KMS-11 (cell line): Measurements from ENCODE around the gene DCBLD2.

Experiments
- H2AFZ ChIP-seq: fragments of 200-600 bp; sonication (generic); 2 replicates; pipeline ENCODE4 v1.6.1; 2016; ENCODE audit warnings: antibody characterized with exemption, mixed run types, low read depth
- H3K27ac ChIP-seq: fragments of 200-600 bp; sonication (generic); 2 replicates; pipeline ENCODE4 v1.6.1; 2016; ENCODE audit warnings: mild to moderate bottlenecking, mixed run types
- H3K27me3 ChIP-seq: fragments of 200-600 bp; sonication (generic); 2 replicates; pipeline ENCODE4 v1.6.1; 2017; ENCODE audit warnings: mild to moderate bottlenecking, low read depth, mixed run types, moderate library complexity; ENCODE audit not compliant: insufficient read depth
- H3K36me3 ChIP-seq: fragments of 200-600 bp; sonication (generic); 2 replicates; pipeline ENCODE4 v1.6.1; 2017; ENCODE audit warnings: mild to moderate bottlenecking, mixed run types; ENCODE audit not compliant: insufficient read depth
- H3K4me1 ChIP-seq: fragments of 200-600 bp; sonication (generic); 2 replicates; pipeline ENCODE4 v1.6.1; 2016; ENCODE audit warnings: mild to moderate bottlenecking, low read depth, mixed run types; ENCODE audit not compliant: poor library complexity, severe bottlenecking
- H3K4me2 ChIP-seq: fragments of 200-600 bp; sonication (generic); 2 replicates; pipeline ENCODE4 v1.7.0; 2016; ENCODE audit warnings: mild to moderate bottlenecking, mixed run types
- H3K4me3 ChIP-seq: fragments of 200-600 bp; sonication (generic); IDR thresholded peaks from 2 replicates; pipeline ENCODE4 v1.6.1; 2017; ENCODE audit warnings: low read depth, low read length, mixed read lengths; ENCODE audit not compliant: insufficient read depth
- H3K79me2 ChIP-seq: fragments of 200-600 bp; sonication (generic); 2 replicates; pipeline ENCODE4 v1.6.1; 2016; ENCODE audit warnings: low read depth, mixed run types; ENCODE audit not compliant: insufficient read depth
- H3K9ac ChIP-seq: fragments of 200-600 bp; sonication (generic); 2 replicates; pipeline ENCODE4 v1.6.1; 2016; ENCODE audit warnings: mild to moderate bottlenecking, mixed run types
- H4K20me1 ChIP-seq: fragments of 200-600 bp; sonication (generic); 2 replicates; pipeline ENCODE4 v1.6.1; 2016; ENCODE audit warnings: mild to moderate bottlenecking, mixed run types; ENCODE audit not compliant: insufficient read depth
- TF ChIP-seq, protein P1 (sequence below): fragments of 200-600 bp; sonication (generic); conservative IDR thresholded peaks from 2 replicates; pipeline ENCODE4 v1.6.1; 2017; ENCODE audit warnings: low read depth, mild to moderate bottlenecking, antibody characterized with exemption, low read length, moderate library complexity, mixed read lengths

The DCBLD2 gene

DNA sequence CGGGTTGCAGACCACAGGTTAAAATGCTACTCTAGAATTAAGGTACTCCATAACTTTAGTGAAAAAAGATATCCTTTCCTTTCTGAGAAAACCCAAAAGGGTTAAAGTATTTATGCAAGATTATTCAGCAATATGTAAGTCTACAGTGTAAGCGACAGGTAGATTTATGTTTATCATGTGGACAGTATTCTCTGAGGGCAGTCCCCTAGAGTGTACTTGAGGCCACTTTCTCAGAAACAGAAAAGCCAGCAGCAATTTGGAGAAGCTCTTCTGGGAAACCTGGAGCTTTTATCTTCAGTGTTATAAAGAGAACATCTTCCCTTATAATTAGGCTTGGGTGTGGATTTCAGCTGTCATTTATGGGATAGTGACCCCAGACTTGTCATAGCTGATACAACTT, 129.5 kb downstream of the DCBLD2 start:
- Histone ChIP-seq H3K4me3 (no peak overlapping the region), H3K9ac (peak overlapping the region; percentile 51; the same call in 1 of the 2 replicates), H3K36me3 (no peaks in the 10 kb centered on the region), H3K27ac (peak overlapping the region; percentile 91), H2AFZ (no peak overlapping the region), H3K27me3 (no peaks in the 10 kb centered on the region), H3K4me2 (peak overlapping the region; percentile 74), H3K4me1 (peaks cover 97% of the 10 kb centered on the region), H4K20me1 (no peaks in the 10 kb centered on the region), H3K79me2 (peaks cover 60% of the 10 kb centered on the region)
- TF ChIP-seq, protein P1, sequence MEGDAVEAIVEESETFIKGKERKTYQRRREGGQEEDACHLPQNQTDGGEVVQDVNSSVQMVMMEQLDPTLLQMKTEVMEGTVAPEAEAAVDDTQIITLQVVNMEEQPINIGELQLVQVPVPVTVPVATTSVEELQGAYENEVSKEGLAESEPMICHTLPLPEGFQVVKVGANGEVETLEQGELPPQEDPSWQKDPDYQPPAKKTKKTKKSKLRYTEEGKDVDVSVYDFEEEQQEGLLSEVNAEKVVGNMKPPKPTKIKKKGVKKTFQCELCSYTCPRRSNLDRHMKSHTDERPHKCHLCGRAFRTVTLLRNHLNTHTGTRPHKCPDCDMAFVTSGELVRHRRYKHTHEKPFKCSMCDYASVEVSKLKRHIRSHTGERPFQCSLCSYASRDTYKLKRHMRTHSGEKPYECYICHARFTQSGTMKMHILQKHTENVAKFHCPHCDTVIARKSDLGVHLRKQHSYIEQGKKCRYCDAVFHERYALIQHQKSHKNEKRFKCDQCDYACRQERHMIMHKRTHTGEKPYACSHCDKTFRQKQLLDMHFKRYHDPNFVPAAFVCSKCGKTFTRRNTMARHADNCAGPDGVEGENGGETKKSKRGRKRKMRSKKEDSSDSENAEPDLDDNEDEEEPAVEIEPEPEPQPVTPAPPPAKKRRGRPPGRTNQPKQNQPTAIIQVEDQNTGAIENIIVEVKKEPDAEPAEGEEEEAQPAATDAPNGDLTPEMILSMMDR = no peak

DNA sequence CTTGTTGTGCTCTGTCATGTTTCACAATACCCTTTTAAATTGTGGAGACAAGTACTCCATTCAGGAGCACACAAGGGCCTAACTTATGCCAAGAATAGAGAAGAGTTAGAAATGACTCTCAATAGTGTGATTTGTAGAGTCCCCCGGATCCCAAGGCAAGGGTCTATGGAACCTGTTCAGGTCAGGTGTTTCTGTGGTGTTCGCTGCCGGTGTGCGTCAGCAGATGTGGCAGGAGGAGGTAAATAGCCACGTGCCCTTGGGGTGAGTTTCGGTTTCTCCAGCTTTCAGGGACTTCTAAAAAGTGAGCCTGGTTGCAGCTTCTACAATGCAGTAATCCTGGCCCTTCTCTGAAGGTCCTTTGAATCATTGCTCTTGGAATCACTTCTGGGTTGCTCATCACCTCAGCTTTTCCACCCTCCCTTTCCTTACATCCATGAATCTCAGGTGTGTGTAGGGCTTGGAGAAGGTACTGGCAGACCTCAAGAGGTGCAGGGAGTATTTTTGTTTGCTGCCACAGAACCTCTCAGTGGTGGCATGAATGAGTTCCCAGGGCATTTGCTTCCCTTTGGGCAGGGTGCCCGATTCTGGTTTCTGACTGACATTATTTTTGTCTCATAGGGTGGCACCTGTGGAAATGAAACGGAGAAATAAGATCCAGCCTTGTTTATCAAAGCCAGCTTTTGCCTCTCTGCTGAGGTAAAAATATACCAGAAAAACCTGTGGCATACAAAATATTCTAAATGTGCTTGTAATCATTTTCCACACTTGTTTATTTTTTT, 131.0 kb downstream of the DCBLD2 start:
- no peaks in the 10 kb centered on the region for H3K27me3 ChIP-seq
- H3K4me3 ChIP-seq = peak overlapping the region; percentile 20
- no peaks in the 10 kb centered on the region for H3K36me3 ChIP-seq
- H4K20me1 ChIP-seq = no peaks in the 10 kb centered on the region
- H3K79me2 ChIP-seq = peaks cover 75% of the 10 kb centered on the region
- H2AFZ ChIP-seq = no peak overlapping the region
- H3K9ac ChIP-seq = peak overlapping the region; percentile 51
- H3K4me1 ChIP-seq = peaks cover 100% of the 10 kb centered on the region
- peak overlapping the region; percentile 74 for H3K4me2 ChIP-seq
- H3K27ac ChIP-seq = peak overlapping the region; percentile 91
- TF ChIP-seq, protein P1 = no peak

DNA sequence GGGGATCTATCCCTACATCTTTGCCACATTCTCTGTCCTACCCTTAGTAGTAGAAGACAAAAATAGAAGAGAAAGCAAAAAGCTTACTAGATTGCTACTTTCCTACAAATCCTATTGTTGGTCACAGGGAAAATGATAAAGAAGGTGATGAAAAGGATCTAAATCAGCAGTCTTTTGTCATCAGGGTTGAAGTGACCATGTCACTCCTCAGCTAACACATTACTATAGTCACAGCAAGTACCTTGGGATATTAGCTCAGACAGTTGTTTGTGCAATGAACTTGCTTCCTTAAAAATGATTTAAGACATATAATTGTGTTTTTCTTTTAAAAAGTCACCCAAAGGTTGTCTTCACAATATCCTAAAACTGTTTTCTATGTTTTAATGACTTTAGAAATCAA, 132.0 kb downstream of the DCBLD2 start:
- H3K27me3 ChIP-seq = no peaks in the 10 kb centered on the region
- peak overlapping the region; percentile 74 for H3K4me2 ChIP-seq
- H2AFZ ChIP-seq = no peak overlapping the region
- peak overlapping the region; percentile 51; the same call in 1 of the 2 replicates for H3K9ac ChIP-seq
- peak overlapping the region; percentile 91 for H3K27ac ChIP-seq
- no peaks in the 10 kb centered on the region for H4K20me1 ChIP-seq
- TF ChIP-seq, protein P1 = no peak
- H3K36me3 ChIP-seq = no peaks in the 10 kb centered on the region
- peaks cover 78% of the 10 kb centered on the region for H3K79me2 ChIP-seq
- peaks cover 100% of the 10 kb centered on the region for H3K4me1 ChIP-seq
- no peak overlapping the region for H3K4me3 ChIP-seq

DNA sequence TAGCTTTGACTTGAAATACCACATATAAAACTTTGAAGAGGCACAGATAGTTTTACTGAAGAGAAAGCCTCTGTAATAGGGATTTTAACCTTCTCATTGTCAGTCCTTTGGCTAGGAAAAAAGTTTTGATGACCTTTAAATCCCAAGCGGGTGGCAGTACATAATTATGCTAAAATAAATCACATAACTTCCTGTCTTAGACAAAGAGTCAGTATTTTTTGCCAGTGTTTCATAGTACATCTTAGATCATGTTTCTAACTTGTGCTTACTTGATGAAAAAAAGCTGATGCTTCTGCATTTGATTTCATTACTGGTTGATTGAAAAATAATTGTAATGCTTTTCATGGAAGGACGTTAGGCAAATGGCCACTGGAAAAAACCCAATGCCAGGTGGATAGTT, 132.5 kb downstream of the DCBLD2 start:
- H3K4me2 ChIP-seq = peak overlapping the region; percentile 74

More for the DNA sequence above, 132.5 kb downstream of the DCBLD2 start:
- H4K20me1 ChIP-seq = no peaks in the 10 kb centered on the region
- H3K36me3 ChIP-seq = no peaks in the 10 kb centered on the region
- no peak overlapping the region for H3K4me3 ChIP-seq
- TF ChIP-seq, protein P1 = no peak
- peaks cover 75% of the 10 kb centered on the region for H3K79me2 ChIP-seq
- H3K4me1 ChIP-seq = peaks cover 100% of the 10 kb centered on the region
- peak overlapping the region; percentile 91; the same call in 1 of the 2 replicates for H3K27ac ChIP-seq
- H2AFZ ChIP-seq = no peak overlapping the region
- H3K9ac ChIP-seq = no peak overlapping the region; the same call in 1 of the 2 replicates
- H3K27me3 ChIP-seq = no peaks in the 10 kb centered on the region
